Adrenal gland (tissue), 5 donors: ENCODE results near the gene MRPS34.

Experiments used
- POLR2A ChIP-seq, 2 donors: fragments of 450-650 bp; IDR thresholded peaks; one replicate each; pipeline ENCODE4 v1.6.1; 2017; ENCODE audit warnings: antibody characterized with exemption in 2 of 2, mild to moderate bottlenecking in 2 of 2, moderate library complexity in 1 of 2
- TF ChIP-seq, protein P1 (sequence below), 6 experiments: fragments of 450-650 bp in 4 of 6; fragments of 200-600 bp in 2 of 6; sonication (generic) in 1 of 6; IDR thresholded peaks; 1 replicate in 5 of 6; 2 replicates in 1 of 6; pipeline versions ENCODE4 v1.5.1 to v1.8.0; 2016 to 2021; ENCODE audit warnings: antibody characterized with exemption in 6 of 6, mild to moderate bottlenecking in 2 of 6, moderate library complexity in 1 of 6
- donor health status: DM: no; HTN: no; CAD: no.

DNA sequence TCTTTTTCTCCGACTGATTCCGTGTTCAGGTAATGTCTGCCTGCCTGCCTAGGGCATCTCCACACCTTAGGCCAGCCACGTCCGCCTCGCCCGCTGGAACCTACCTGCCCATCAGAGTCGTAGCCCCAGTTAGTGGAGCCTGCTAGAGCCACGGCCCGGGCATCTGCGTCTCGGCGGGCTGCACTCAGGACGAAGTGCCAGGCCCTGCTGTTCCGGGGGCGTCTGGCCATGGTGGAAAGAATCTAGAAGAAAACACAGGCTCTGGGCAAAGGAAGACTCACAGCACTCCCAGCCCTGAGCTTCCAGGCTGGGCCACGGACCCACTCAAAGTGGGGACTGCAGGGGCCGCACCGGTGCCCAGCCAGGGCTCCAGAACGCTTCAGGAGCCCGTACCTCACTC is 8.3 kb upstream of the MRPS34 start:
- TF ChIP-seq, protein P1, sequence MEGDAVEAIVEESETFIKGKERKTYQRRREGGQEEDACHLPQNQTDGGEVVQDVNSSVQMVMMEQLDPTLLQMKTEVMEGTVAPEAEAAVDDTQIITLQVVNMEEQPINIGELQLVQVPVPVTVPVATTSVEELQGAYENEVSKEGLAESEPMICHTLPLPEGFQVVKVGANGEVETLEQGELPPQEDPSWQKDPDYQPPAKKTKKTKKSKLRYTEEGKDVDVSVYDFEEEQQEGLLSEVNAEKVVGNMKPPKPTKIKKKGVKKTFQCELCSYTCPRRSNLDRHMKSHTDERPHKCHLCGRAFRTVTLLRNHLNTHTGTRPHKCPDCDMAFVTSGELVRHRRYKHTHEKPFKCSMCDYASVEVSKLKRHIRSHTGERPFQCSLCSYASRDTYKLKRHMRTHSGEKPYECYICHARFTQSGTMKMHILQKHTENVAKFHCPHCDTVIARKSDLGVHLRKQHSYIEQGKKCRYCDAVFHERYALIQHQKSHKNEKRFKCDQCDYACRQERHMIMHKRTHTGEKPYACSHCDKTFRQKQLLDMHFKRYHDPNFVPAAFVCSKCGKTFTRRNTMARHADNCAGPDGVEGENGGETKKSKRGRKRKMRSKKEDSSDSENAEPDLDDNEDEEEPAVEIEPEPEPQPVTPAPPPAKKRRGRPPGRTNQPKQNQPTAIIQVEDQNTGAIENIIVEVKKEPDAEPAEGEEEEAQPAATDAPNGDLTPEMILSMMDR (IDR thresholded peaks at IDR 0.05) = peak in 1 of 6 experiments; percentile 0
- TF ChIP-seq POLR2A (IDR thresholded peaks at IDR 0.05) = no peak
